ENCODE results near the gene STRADA. TPM values are rescaled to one million over a fixed set of nuclear protein-coding genes. Genes with fewer than 3 reads are reported as not detected.

STRADA gene, protein sequence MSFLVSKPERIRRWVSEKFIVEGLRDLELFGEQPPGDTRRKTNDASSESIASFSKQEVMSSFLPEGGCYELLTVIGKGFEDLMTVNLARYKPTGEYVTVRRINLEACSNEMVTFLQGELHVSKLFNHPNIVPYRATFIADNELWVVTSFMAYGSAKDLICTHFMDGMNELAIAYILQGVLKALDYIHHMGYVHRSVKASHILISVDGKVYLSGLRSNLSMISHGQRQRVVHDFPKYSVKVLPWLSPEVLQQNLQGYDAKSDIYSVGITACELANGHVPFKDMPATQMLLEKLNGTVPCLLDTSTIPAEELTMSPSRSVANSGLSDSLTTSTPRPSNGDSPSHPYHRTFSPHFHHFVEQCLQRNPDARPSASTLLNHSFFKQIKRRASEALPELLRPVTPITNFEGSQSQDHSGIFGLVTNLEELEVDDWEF
- 10 to 100 TPM; 14.4 to 39.1 (median 23.3) TPM for total RNA-seq

DNA sequence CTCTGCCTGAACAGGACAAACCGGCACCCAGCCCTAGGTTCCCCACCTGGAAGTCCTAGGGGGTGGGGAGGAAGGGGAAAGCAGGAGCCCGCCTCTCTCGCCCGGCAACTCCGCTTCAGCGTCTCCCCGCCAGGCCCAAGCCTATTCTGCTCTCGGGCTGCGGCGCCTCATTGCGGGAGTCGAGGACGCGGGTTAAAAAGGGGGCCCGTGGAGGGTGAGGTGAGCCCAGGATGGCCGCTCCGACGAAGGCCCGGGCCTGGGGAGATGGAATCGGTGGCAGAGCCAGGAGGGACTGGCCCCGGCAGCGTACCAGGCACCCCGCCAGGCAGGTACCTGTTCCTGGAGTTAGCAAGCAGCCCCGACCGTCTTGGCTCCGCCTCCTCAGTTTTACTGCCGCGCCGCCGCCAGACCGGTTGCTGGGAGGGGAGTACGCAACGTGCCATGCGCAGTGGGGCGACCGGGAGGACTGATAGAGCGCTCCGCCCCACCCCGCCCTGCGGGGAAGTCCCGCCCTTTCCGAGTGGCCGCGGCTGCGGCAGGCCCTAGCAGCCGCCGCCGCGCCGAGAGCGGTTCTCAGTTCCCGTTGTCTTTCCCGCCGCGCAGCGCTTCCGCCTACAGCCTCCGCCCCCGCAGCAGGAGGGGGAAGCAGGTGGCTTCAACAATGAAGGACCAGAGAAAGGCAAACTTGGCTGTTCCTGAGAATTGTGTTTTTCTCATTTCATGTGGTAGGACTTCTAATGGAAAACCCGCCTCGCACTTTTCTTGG lies at the start of gene STRADA:
TSS of gene STRADA (minus strand) at position 392 of the 766 bp plus-strand sequence. CDS start 13,430 bp downstream, outside the sequence.
- peak within 1 kb of the TSS; percentile 47 to 77 for H3K4me3 ChIP-seq
- H3K36me3 ChIP-seq = peaks cover 0 to 23% of the 10 kb centered on the region in 2 donors
- no peaks in the 10 kb centered on the region for H3K9me3 ChIP-seq
- peak within 1 kb of the TSS; percentile 87 to 93 (median 90) for H3K27ac ChIP-seq
- H3K27me3 ChIP-seq = no peaks in the 10 kb centered on the region
- peak; percentile 100 for ATAC-seq
- TF ChIP-seq EP300 (IDR thresholded peaks at IDR 0.05) (no peak), POLR2A (IDR thresholded peaks at IDR 0.05) (peak; percentile 63 to 80), POLR2AphosphoS5 (IDR thresholded peaks at IDR 0.05) (peak; percentile 81)
- TF ChIP-seq, protein P1, sequence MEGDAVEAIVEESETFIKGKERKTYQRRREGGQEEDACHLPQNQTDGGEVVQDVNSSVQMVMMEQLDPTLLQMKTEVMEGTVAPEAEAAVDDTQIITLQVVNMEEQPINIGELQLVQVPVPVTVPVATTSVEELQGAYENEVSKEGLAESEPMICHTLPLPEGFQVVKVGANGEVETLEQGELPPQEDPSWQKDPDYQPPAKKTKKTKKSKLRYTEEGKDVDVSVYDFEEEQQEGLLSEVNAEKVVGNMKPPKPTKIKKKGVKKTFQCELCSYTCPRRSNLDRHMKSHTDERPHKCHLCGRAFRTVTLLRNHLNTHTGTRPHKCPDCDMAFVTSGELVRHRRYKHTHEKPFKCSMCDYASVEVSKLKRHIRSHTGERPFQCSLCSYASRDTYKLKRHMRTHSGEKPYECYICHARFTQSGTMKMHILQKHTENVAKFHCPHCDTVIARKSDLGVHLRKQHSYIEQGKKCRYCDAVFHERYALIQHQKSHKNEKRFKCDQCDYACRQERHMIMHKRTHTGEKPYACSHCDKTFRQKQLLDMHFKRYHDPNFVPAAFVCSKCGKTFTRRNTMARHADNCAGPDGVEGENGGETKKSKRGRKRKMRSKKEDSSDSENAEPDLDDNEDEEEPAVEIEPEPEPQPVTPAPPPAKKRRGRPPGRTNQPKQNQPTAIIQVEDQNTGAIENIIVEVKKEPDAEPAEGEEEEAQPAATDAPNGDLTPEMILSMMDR (IDR thresholded peaks at IDR 0.05) = peak in 1 of 4 experiments; percentile 11
- H3K4me1 ChIP-seq = peaks cover 0 to 24% (median 10%) of the 10 kb centered on the region in 3 donors
- 0% methylated on average over 2 of the region's 61 CpGs; no CpG with 5 or more reads in 1 of the 2 donors for whole genome bisulfite sequencing, 2 donors (ENCODE audit: low coverage in 1 of 2)

DNA sequence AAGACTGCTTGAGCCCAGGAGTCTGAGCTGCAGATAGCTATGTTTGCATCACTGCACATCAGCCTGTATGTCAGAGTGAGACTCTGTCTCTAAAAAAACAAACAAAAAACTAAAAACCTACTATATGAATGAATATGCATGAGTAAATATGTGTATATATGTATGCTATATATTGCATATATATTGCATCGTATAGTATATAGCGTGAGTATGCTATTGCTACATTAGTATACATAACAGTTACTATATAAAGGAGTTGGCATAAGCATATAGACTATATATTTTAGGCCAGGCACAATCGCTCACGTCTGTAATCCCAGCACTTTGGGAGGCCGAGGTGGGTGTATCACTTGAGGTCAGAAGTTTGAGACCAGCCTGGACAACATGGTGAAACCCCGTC lies 48.5 kb upstream of the STRADA start:
- Histone ChIP-seq H3K27ac (no peak overlapping the region), H3K36me3 (peaks cover 0 to 88% of the 10 kb centered on the region in 2 donors), H3K4me1 (peaks cover 0 to 31% (median 0%) of the 10 kb centered on the region in 3 donors), H3K27me3 (no peaks in the 10 kb centered on the region), H3K9me3 (no peaks in the 10 kb centered on the region), H3K4me3 (no peak overlapping the region)
- no peak for ATAC-seq
- WGBS, 2 donors (ENCODE audit: low coverage in 1 of 2) = 76 to 84% methylated on average over 6 of the region's 6 CpGs
- TF ChIP-seq POLR2A (IDR thresholded peaks at IDR 0.05) (no peak), EP300 (IDR thresholded peaks at IDR 0.05) (no peak)

- H3K4me1 ChIP-seq = peaks cover 0 to 61% (median 0%) of the 10 kb centered on the region in 3 donors
These were observed 45.5 kb upstream of the STRADA start for GRCh38 chr17:63786971-63787711.

GRCh38 chr17:63786117-63786516 lies 44.5 kb upstream of the STRADA start:
- H3K4me1 ChIP-seq = peaks cover 0 to 62% (median 0%) of the 10 kb centered on the region in 3 donors
- peaks cover 0 to 70% of the 10 kb centered on the region in 2 donors for H3K36me3 ChIP-seq
- H3K9me3 ChIP-seq = no peaks in the 10 kb centered on the region
- no peak for ATAC-seq
- no peak for TF ChIP-seq EP300 (IDR thresholded peaks at IDR 0.05)
- no peak for TF ChIP-seq POLR2AphosphoS5 (IDR thresholded peaks at IDR 0.05)
- no peak for TF ChIP-seq POLR2A (IDR thresholded peaks at IDR 0.05)
- TF ChIP-seq, protein P1 (IDR thresholded peaks at IDR 0.05) = no peak
- 86 to 100% methylated on average over 1 of the region's 1 CpG for WGBS, 2 donors (ENCODE audit: low coverage in 1 of 2)
- no peak overlapping the region for H3K4me3 ChIP-seq
- no peaks in the 10 kb centered on the region for H3K27me3 ChIP-seq
- no peak overlapping the region for H3K27ac ChIP-seq

More at GRCh38 chr17:63786971-63787711, 45.5 kb upstream of the STRADA start:
- Histone ChIP-seq H3K9me3 (no peaks in the 10 kb centered on the region), H3K27me3 (no peaks in the 10 kb centered on the region), H3K27ac (no peak overlapping the region), H3K36me3 (peaks cover 0 to 75% of the 10 kb centered on the region in 2 donors), H3K4me3 (no peak overlapping the region)
- 90 to 91% methylated on average over 8 to 11 of the region's 13 CpGs for WGBS, 2 donors (ENCODE audit: low coverage in 1 of 2)
- no peak for ATAC-seq
- TF ChIP-seq POLR2A (IDR thresholded peaks at IDR 0.05) = no peak
- no peak for TF ChIP-seq POLR2AphosphoS5 (IDR thresholded peaks at IDR 0.05)
- TF ChIP-seq, protein P1 (IDR thresholded peaks at IDR 0.05) = no peak
- no peak for TF ChIP-seq EP300 (IDR thresholded peaks at IDR 0.05)

All from gastroesophageal sphincter (tissue), 4 donors.